ENCODE results near the gene PPP2R5E. TPM values are rescaled to one million over a fixed set of nuclear protein-coding genes. Genes with fewer than 3 reads are reported as not detected.
A peak's percentile ranks its signal among the peaks of the same experiment; 100 is the strongest.
"Not testable (repeated sequence)": the region's sequence is repeated elsewhere in the genome, so short reads cannot be mapped to it uniquely, and the experiment has no call there.

The PPP2R5E gene
- polyA plus RNA-seq, 4 donors, result 36.4 to 39.1 (median 38.6) TPM

DNA sequence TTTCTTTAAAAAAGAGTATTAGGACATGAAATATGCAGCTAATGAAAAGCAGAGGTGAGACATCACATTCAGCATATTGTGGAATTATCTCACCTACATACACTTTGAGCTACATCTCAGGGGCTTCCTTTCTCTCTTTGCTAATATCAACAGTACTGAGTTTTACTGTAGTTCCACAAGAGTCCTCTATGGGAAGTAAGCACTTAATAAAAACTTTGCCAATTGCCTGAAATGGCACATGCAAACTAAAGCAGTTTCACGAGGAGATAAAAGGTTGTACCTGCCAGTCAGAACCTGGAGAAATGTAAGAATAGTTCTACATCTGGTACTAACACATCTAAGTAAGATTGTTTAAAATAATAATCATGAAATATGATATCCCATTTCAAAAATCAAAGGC lies 150.9 kb downstream of the PPP2R5E start:
- no peak for DNase-seq (ENCODE audit: low read depth in 4 of 4, low spot score in 2 of 4)

- DNase-seq (ENCODE audit: low read depth in 4 of 4, low spot score in 2 of 4), result peak in 3 of 4 donors; percentile 4 to 24 (median 11)
Measured at GRCh38 chr14:63388766-63389431, 154.3 kb downstream of the PPP2R5E start.

DNA sequence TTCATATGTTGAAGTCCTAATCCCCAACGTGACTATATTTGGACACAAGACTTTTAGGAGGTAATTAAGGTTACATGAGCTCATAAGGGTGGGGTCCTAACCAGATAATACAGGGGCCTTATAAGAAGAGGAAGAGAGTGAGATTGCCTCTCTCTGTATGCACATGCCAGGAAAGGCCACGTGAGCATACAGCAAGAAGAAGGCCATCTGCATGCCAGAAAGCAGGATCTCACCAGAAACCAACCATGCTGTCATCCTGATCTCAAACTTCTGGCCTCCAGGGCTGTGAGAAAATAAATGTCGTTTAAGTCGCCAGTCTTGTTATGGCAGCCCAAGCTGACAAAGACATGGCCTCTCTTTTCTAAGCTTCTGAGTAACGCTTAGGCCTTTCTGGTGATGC lies 155.5 kb downstream of the PPP2R5E start:
- DNase-seq (ENCODE audit: low read depth in 4 of 4, low spot score in 2 of 4), result no peak

DNA sequence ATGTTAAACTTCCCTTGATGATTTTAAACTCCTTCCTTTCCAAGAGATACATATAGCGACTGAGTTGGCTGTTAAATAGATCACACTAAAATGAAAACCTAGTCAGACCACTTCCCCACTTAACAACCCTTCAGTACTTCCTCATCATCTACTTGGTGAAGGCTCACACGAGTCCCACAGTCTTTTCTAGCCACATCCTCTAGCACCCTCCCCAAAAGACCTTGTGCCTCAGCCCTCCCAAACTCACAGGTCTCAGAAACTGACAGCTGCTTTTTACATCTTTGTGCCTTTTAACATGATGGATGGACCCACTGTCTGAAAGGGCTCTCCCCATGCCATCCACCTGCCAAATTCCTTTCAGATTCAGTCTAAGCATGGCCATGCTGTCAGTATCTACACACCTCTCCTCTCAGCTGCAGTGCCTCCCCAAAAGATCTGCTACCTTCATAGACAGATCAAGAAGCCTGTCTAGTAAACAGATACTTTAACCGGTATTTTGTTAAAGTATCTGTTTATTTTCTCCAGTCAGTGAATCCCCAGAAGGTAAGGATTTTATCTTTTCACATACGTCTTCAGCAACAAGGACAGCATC lies 159.3 kb downstream of the PPP2R5E start:
- DNase-seq (ENCODE audit: low read depth in 4 of 4, low spot score in 2 of 4), result no peak

DNA sequence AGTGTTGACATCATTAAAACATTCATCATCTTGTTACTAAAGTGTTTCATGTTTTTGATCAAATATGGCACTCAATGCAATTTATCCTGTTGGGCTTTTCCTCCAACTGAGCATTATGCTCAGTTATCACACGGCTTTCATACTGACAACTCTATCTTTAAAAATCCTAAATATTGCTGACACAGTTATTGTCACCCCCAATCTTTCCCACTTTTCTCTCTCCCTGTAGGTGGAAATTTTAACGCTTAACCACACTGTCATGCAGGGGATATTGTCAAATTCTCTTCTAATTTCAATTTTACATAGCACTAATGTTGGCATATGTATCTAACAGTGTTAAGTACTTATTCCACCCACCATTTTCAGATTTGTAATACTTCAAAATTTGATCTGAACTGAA lies 164.7 kb downstream of the PPP2R5E start:
- DNase-seq (ENCODE audit: low read depth in 4 of 4, low spot score in 2 of 4), result no peak

DNA sequence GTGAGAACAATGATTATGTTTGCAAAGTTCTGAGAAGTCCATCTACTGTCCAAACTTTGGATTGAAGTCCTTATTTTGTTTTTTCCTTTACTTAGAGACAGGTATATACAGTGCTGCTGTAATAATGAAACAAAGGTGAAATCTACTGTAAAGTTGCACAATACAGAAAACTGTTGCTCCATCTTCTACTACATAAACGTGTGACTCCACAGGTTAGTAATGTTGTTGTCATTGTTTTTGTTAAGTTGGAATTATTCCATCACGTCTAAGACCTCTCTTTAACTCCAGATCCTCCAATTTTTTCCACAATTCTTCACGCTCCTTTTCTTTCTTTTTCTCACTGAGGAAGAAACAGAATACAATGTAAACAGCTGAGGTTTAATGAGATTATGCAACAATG lies 167.4 kb downstream of the PPP2R5E start:
- DNase-seq (ENCODE audit: low read depth in 4 of 4, low spot score in 2 of 4), result no peak

GRCh38 chr14:63371613-63372012 lies 171.6 kb downstream of the PPP2R5E start:
- DNase-seq (ENCODE audit: low read depth in 4 of 4, low spot score in 2 of 4), result not testable (repeated sequence)

DNA sequence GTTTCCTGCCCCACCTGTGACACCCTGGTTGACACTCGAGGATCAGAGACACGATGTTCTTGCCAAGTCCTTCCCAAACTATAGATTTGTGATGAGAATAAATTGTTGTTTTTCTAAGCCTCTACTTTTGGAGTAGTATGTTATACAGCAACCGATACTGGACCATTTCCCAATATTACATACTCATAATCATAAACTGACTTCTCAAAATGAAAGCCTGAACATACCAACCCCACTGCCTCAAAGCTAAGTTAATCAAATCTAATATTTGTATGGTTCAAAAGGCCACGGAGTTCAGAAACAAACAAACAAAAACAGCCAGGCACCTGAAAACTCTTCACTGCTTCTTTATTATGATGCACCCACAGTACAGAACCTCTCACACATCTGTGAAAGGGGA lies 172.1 kb downstream of the PPP2R5E start:
- no peak for DNase-seq (ENCODE audit: low read depth in 4 of 4, low spot score in 2 of 4)

DNA sequence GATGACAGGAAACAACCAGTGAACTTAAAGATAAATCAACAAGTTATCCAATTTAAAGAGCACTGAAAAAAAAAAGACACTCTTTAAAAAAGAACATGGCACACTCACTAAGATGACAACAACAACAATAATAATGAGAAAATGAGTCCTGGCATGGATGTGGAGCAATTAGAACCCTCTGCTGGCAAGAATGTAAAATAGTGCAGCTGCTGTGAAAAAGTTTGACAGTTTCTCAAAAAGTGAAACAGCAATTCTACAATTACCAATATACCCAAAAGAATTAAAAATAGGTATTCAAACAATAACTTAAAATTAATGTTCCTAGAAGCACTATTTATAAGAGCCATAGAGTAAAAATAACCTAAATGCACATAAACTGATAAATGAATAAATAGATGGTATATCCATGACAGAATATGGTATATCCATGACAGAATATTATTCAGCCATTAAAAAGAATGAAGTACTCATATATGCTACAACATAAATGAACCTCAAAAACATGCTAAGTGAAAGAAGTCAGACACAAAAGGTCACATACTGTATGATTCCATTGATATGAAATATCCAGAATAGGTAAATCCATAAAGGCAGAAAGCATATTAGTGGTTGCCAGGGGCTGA lies 175.3 kb downstream of the PPP2R5E start:
- DNase-seq (ENCODE audit: low read depth in 4 of 4, low spot score in 2 of 4), result no peak

- DNase-seq (ENCODE audit: low read depth in 4 of 4, low spot score in 2 of 4), result no peak
Measured at GRCh38 chr14:63362389-63362819, 180.8 kb downstream of the PPP2R5E start.

DNA sequence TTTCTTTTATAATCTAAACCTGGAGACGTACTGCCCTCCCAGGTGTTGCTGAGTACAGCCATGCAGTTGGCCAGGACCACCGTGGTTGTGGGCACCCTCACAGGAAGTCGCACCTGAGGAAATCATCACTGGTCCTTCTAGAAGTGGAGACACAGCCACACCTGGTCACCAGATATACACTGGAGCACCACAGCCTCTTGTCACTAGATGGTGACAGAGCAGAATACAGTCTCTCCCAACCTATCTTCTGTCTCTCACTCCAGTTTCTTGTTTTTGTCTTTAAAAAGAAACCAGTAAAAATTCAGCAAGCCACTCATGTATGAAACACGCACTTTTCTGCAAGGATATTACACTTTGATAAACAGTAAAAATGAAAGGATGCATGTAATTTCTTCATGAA lies 181.4 kb downstream of the PPP2R5E start:
- DNase-seq (ENCODE audit: low read depth in 4 of 4, low spot score in 2 of 4), result no peak

DNA sequence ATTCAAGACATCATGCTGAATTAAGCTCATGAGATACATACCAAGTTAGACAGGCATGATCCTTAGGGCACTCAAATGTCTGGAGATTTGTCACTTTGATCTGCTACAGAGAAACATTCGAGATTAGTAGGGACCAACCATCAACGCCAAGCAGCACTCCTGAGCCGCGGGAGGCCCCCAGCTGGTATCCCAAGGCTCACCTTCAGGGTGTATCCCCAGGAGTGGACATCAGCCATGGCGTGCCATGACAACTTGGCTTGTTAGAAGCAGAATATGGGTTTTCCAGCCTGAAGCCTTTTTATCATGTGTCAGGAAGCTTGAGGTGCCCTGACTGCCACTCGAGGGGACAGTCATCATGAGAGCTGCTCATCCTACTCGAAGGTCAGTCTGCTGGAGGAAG lies 185.3 kb downstream of the PPP2R5E start:
- no peak for DNase-seq (ENCODE audit: low read depth in 4 of 4, low spot score in 2 of 4)

- no peak for DNase-seq (ENCODE audit: low read depth in 4 of 4, low spot score in 2 of 4)
Measured at GRCh38 chr14:63345826-63346225, 197.4 kb downstream of the PPP2R5E start.

- no peak for DNase-seq (ENCODE audit: low read depth in 4 of 4, low spot score in 2 of 4)
Measured at GRCh38 chr14:63344336-63344735, 198.8 kb downstream of the PPP2R5E start.

DNA sequence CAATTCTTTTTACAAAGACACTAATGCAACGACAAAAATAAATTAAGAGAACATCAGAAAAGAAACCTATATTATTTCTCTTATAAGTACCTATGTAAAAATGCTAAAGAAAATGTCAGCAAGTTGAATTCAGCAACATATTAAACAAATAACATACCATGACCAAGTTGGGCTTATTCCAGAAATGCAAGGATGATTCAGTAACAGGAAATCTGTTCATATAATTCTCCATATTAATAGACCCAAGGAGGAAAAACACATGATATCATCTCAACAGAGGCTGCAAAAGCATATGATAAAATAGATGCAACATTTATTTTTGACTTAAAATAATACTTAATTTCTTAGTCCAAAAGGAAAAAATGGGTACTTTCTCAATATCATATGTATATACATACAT lies 199.3 kb downstream of the PPP2R5E start:
- DNase-seq (ENCODE audit: low read depth in 4 of 4, low spot score in 2 of 4), result no peak

DNA sequence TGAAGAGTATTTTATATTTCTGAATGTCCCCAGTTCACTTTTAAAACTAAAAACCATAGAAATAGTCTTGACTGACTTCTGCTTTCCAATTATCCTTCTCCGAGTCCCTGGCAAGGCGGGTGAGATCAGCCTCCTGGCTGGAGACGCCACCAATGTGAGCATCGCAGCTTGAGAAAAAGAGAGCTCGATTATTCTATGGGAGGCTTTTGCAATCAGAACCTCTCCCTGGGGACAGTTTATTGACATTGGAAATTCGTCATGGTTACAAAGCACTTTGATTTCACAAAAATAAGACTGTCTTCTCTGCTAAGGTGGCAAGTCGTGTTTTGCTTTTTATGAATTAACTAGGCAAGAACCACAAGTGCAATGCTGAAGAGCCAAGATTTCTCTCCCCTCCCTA lies 200.8 kb downstream of the PPP2R5E start:
- no peak for DNase-seq (ENCODE audit: low read depth in 4 of 4, low spot score in 2 of 4)

- DNase-seq (ENCODE audit: low read depth in 4 of 4, low spot score in 2 of 4), result no peak
Measured at GRCh38 chr14:63328787-63329737, 214.1 kb downstream of the PPP2R5E start.

DNA sequence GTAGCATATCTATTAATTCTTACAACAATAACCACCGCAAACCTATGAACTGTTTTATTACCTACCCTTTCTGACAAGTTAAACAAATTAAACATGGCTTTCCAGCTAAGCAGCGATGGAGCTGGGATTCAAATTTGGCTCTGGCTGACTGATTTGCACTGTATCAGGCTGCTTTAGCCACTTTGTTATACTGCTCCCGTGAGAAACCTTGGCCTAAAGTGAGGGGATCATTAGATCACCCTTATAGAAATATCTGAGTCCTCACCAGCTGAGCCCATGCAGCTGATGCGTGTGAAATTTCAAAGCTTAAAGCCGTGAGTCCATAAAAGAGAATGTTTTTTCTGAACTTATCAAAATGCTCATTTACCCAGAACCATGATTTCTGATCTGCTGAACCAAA lies 216.3 kb downstream of the PPP2R5E start:
- DNase-seq (ENCODE audit: low read depth in 4 of 4, low spot score in 2 of 4), result no peak

DNA sequence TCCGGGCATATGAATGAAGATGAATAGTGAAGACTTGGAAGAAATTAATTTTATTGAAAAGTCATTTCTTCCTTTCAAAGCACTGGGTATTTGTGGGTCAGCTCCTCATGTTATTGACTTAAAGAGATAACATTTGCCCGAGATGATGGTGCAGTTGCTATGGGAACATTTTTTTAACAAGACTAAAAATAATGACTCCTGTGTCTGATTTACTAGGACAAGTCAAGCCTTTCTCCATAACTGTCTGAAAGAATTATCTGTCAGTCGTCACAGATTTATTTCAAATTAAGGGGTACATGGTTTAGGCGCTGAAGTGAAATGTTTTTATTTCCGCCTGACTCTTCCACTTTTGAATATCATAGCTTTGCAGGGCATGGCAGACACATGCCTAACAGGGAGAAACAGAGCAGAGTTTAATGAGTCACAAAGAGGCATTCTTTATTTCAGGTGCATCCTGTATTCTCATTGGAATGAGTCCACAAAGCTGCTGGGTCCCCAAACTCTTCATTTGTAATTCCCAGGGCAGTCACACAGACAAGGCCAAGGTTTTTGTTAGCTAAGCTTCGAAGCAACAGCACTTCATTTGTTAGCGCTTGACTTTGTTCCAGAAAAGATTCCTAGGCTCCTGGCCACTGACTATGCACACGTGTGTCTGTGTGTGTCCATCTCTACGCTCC lies 220.1 kb downstream of the PPP2R5E start:
- no peak for DNase-seq (ENCODE audit: low read depth in 4 of 4, low spot score in 2 of 4)

- DNase-seq (ENCODE audit: low read depth in 4 of 4, low spot score in 2 of 4), result no peak
Measured at GRCh38 chr14:63322472-63322871, 220.7 kb downstream of the PPP2R5E start.
